GM12892 (cell line): ENCODE measurements around the gene ASCL4.

Source experiments
- POLR2A ChIP-seq: IDR thresholded peaks from 2 replicates; pipeline ENCODE4 v1.6.1; 2011; ENCODE audit warnings: low read depth, low read length, control low read depth
- POLR2AphosphoS5 ChIP-seq: IDR thresholded peaks from 2 replicates; pipeline ENCODE4 v1.6.1; 2011; ENCODE audit warnings: low read depth, low read length, control low read depth
- TAF1 ChIP-seq: IDR thresholded peaks from 2 replicates; pipeline ENCODE4 v1.6.1; 2011; ENCODE audit warnings: low read depth, mild to moderate bottlenecking, control low read depth, low read length, borderline replicate concordance

GRCh38 chr12:107767466-107767865, 7.0 kb upstream of the ASCL4 start:
- TF ChIP-seq POLR2A (no peak), POLR2AphosphoS5 (no peak), TAF1 (no peak)
